ENCODE measurements around the gene WNT1. TPM values are rescaled to one million over a fixed set of nuclear protein-coding genes. Genes with fewer than 3 reads are reported as not detected.
A peak's percentile ranks its signal among the peaks of the same experiment; 100 is the strongest.

The WNT1 gene
- total RNA-seq, 1 donor from 2014 or later, result not detected

GRCh38 chr12:48969833-48970701 is 8.1 kb upstream of the WNT1 start:
- TF ChIP-seq EZH2phosphoT487 (IDR thresholded peaks at IDR 0.05) (peak; percentile 85), CTCF (IDR thresholded peaks at IDR 0.05) (peak; percentile 32), EZH2 (IDR thresholded peaks at IDR 0.05) (peak; percentile 90)
- Mint-ChIP-seq H3K4me1 (peaks cover 35% of the 10 kb centered on the region), H3K9me3 (no peaks in the 10 kb centered on the region), H3K27ac (peak overlapping the region; percentile 9), H3K36me3 (no peaks in the 10 kb centered on the region), H3K4me3 (peak overlapping the region; percentile 85), H3K27me3 (ENCODE audit: insufficient read depth, low read depth) (peaks cover 76% of the 10 kb centered on the region)
- no peaks in the 10 kb centered on the region for H3K9me3 ChIP-seq (ENCODE audit: low read depth)
- peaks cover 43% of the 10 kb centered on the region for H4K20me1 ChIP-seq (ENCODE audit: low read depth)
- peak overlapping the region; percentile 81 for H2AFZ ChIP-seq (replicated peaks)
- H3K27me3 ChIP-seq, result peaks cover 83% of the 10 kb centered on the region
- peaks cover 24% of the 10 kb centered on the region for H3F3A ChIP-seq (ENCODE audit: low read depth)
- DNase-seq (ENCODE audit: low spot score), result peak; percentile 72
- H3K27ac ChIP-seq, result no peak overlapping the region
- H3K36me3 ChIP-seq, result no peaks in the 10 kb centered on the region
- H3K4me3 ChIP-seq, result peak overlapping the region; percentile 40
- no peak overlapping the region for H3K9ac ChIP-seq
- peak overlapping the region; percentile 75 for H3K4me2 ChIP-seq
- H3K79me2 ChIP-seq (ENCODE audit: low read depth), result no peaks in the 10 kb centered on the region
- H3K4me1 ChIP-seq, result peaks cover 31% of the 10 kb centered on the region

- no peaks in the 10 kb centered on the region for H3K79me2 ChIP-seq (ENCODE audit: low read depth)
- H3F3A ChIP-seq (ENCODE audit: low read depth), result peaks cover 20% of the 10 kb centered on the region
- H2AFZ ChIP-seq (replicated peaks), result no peak overlapping the region
- Mint-ChIP-seq H3K36me3 (no peaks in the 10 kb centered on the region), H3K4me1 (peaks cover 33% of the 10 kb centered on the region), H3K4me3 (peak overlapping the region; percentile 85), H3K27me3 (ENCODE audit: insufficient read depth, low read depth) (peaks cover 76% of the 10 kb centered on the region), H3K27ac (peak overlapping the region; percentile 9), H3K9me3 (no peaks in the 10 kb centered on the region)
- no peak for TF ChIP-seq EZH2 (IDR thresholded peaks at IDR 0.05)
- no peak for TF ChIP-seq EZH2phosphoT487 (IDR thresholded peaks at IDR 0.05)
- TF ChIP-seq CTCF (IDR thresholded peaks at IDR 0.05), result no peak
- peaks cover 31% of the 10 kb centered on the region for H3K4me1 ChIP-seq
- no peak overlapping the region for H3K27ac ChIP-seq
- DNase-seq (ENCODE audit: low spot score), result no peak
- peak overlapping the region; percentile 75 for H3K4me2 ChIP-seq
- H3K9ac ChIP-seq, result no peak overlapping the region
- H3K27me3 ChIP-seq, result peaks cover 91% of the 10 kb centered on the region
- H3K36me3 ChIP-seq, result no peaks in the 10 kb centered on the region
- peak overlapping the region; percentile 40 for H3K4me3 ChIP-seq
- peaks cover 43% of the 10 kb centered on the region for H4K20me1 ChIP-seq (ENCODE audit: low read depth)
- H3K9me3 ChIP-seq (ENCODE audit: low read depth), result no peaks in the 10 kb centered on the region
Measured at GRCh38 chr12:48970702-48971334, 7.3 kb upstream of the WNT1 start.

- no peaks in the 10 kb centered on the region for H3K36me3 Mint-ChIP-seq
- Histone ChIP-seq H3K4me1 (peaks cover 31% of the 10 kb centered on the region), H3K9me3 (ENCODE audit: low read depth) (no peaks in the 10 kb centered on the region), H3K4me2 (no peak overlapping the region), H3K4me3 (no peak overlapping the region), H3F3A (ENCODE audit: low read depth) (peaks cover 28% of the 10 kb centered on the region), H4K20me1 (ENCODE audit: low read depth) (peaks cover 47% of the 10 kb centered on the region), H2AFZ (replicated peaks) (no peak overlapping the region), H3K27me3 (peaks cover 100% of the 10 kb centered on the region), H3K36me3 (no peaks in the 10 kb centered on the region), H3K9ac (no peak overlapping the region), H3K79me2 (ENCODE audit: low read depth) (no peaks in the 10 kb centered on the region), H3K27ac (no peak overlapping the region)
- DNase-seq (ENCODE audit: low spot score), result no peak
- H3K4me1 Mint-ChIP-seq, result peaks cover 43% of the 10 kb centered on the region
- peak overlapping the region; percentile 84 for H3K4me3 Mint-ChIP-seq
- peaks cover 86% of the 10 kb centered on the region for H3K27me3 Mint-ChIP-seq (ENCODE audit: insufficient read depth, low read depth)
- peaks cover 3% of the 10 kb centered on the region for H3K9me3 Mint-ChIP-seq
- H3K27ac Mint-ChIP-seq, result no peak overlapping the region
- TF ChIP-seq CTCF (IDR thresholded peaks at IDR 0.05) (peak; percentile 33), EZH2phosphoT487 (IDR thresholded peaks at IDR 0.05) (peak; percentile 16), EZH2 (IDR thresholded peaks at IDR 0.05) (peak; percentile 54)
Measured at GRCh38 chr12:48972213-48972951, 5.7 kb upstream of the WNT1 start.
